ENCODE data around the gene EIF3L. TPM values are rescaled to one million over a fixed set of nuclear protein-coding genes. Genes with fewer than 3 reads are reported as not detected.
A peak's percentile ranks its signal among the peaks of the same experiment; 100 is the strongest.

Gene EIF3L
- total and polyA plus RNA-seq, 2 donors (not counting 1 experiment from before 2014, with no cell fraction given) = 288 to 515 TPM

DNA sequence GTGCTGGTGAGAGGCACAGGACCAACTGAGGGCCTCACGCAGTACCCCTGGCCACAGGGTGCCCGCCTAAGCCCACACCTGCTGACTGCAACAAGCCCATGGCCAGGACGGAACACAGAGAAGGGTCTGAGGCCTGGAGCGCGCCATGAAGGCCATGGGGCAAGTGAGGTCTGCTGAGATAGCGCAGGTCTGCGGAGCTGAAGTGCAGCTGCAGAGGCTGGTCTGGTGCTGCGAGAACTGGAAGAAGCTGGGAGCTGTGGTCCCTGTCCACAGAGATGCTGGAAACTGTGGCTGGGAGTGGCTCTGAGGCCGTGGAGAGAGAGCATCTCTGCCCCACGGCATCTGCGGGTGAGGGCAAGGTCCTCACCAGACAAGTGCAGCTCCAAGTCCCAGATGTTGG, 17.7 kb upstream of the EIF3L start:
- no peak for DNase-seq (ENCODE audit: low read depth in 2 of 2)
- Histone ChIP-seq H3K9me3 (ENCODE audit: control insufficient read depth, insufficient read depth, low read depth, low read length) (no peaks in the 10 kb centered on the region), H3K4me1 (ENCODE audit: control insufficient read depth, extremely low read depth, insufficient read depth, low read length) (no peaks in the 10 kb centered on the region), H3K9ac (ENCODE audit: insufficient read depth, low read length) (no peak overlapping the region), H3K4me2 (ENCODE audit: extremely low read depth, insufficient read depth, low read length) (no peak overlapping the region), H3K4me3 (replicated peaks in 1 of 4; ENCODE audit: control extremely low read depth in 1 of 4, insufficient read depth in 1 of 4, low read depth in 3 of 4, low read length in 4 of 4) (no peak overlapping the region), H3K27ac (ENCODE audit: insufficient read depth, low read length) (no peak overlapping the region), H3K27me3 (ENCODE audit: control insufficient read depth, insufficient read depth, low read length) (no peaks in the 10 kb centered on the region), H4K20me1 (ENCODE audit: control insufficient read depth, extremely low read depth, insufficient read depth, low read length) (no peaks in the 10 kb centered on the region), H2AFZ (ENCODE audit: low read length) (no peak overlapping the region), H3K36me3 (ENCODE audit: control insufficient read depth, insufficient read depth, low read length) (peaks cover 24% of the 10 kb centered on the region), H3K79me2 (ENCODE audit: control insufficient read depth, insufficient read depth, low read length) (no peaks in the 10 kb centered on the region)
- TF ChIP-seq, protein P1, sequence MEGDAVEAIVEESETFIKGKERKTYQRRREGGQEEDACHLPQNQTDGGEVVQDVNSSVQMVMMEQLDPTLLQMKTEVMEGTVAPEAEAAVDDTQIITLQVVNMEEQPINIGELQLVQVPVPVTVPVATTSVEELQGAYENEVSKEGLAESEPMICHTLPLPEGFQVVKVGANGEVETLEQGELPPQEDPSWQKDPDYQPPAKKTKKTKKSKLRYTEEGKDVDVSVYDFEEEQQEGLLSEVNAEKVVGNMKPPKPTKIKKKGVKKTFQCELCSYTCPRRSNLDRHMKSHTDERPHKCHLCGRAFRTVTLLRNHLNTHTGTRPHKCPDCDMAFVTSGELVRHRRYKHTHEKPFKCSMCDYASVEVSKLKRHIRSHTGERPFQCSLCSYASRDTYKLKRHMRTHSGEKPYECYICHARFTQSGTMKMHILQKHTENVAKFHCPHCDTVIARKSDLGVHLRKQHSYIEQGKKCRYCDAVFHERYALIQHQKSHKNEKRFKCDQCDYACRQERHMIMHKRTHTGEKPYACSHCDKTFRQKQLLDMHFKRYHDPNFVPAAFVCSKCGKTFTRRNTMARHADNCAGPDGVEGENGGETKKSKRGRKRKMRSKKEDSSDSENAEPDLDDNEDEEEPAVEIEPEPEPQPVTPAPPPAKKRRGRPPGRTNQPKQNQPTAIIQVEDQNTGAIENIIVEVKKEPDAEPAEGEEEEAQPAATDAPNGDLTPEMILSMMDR (conservative IDR thresholded peaks at IDR 0.05 in 1 of 2, IDR thresholded peaks at IDR 0.05 in 1 of 2; ENCODE audit: low read depth in 1 of 2, low read length in 2 of 2) = no peak
- TF ChIP-seq EZH2 (IDR thresholded peaks at IDR 0.05; ENCODE audit: low read length, missing control alignments) = no peak

DNA sequence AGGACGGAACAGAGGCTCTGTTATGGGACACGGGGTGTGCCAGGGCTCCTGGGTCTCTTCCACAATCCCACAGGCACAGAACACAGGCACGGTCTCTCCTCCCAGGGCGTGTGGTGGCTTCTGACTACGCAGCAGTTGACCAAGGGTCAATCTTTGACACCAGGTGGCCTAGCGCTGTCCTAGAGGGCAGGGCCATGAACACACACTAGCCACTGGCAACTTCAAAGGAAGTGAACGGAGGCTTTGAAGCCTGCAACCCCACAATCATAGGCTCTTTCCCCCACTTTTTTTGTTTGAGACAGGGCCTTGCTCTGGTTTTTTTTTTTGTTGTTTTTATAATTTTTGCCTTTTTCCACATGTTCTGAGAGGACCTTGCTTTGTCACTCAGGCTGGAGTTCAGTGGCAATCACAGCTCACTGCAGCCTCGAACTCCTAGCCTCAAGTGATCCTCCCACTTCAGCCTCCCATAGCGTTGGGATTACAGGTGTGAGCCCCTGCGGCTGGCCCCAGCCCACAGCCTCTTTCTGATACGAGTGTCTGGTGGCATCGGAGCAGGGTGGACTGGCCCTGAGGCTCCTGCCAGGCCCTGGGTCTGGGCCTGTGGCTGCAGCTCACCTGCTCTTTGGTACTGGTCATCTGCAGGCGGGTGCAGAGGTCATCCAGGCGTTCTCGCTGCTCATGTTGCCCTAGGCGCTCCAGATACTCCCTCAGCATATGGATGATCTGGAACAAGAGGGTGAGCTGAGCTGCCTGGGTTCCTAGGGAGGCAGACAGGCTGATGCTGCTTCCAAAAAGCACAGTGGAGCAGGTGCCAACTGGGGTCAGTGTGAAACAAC, 17.0 kb upstream of the EIF3L start:
- no peak for TF ChIP-seq EZH2 (IDR thresholded peaks at IDR 0.05; ENCODE audit: low read length, missing control alignments)
- TF ChIP-seq, protein P1 (conservative IDR thresholded peaks at IDR 0.05 in 1 of 2, IDR thresholded peaks at IDR 0.05 in 1 of 2; ENCODE audit: low read depth in 1 of 2, low read length in 2 of 2) = no peak
- Histone ChIP-seq H3K27ac (ENCODE audit: insufficient read depth, low read length) (no peak overlapping the region), H3K9me3 (ENCODE audit: control insufficient read depth, insufficient read depth, low read depth, low read length) (no peaks in the 10 kb centered on the region), H3K9ac (ENCODE audit: insufficient read depth, low read length) (no peak overlapping the region), H3K4me3 (replicated peaks in 1 of 4; ENCODE audit: control extremely low read depth in 1 of 4, insufficient read depth in 1 of 4, low read depth in 3 of 4, low read length in 4 of 4) (no peak overlapping the region), H3K27me3 (ENCODE audit: control insufficient read depth, insufficient read depth, low read length) (no peaks in the 10 kb centered on the region), H4K20me1 (ENCODE audit: control insufficient read depth, extremely low read depth, insufficient read depth, low read length) (no peaks in the 10 kb centered on the region), H3K36me3 (ENCODE audit: control insufficient read depth, insufficient read depth, low read length) (peaks cover 24% of the 10 kb centered on the region), H2AFZ (ENCODE audit: low read length) (no peak overlapping the region), H3K4me2 (ENCODE audit: extremely low read depth, insufficient read depth, low read length) (no peak overlapping the region), H3K4me1 (ENCODE audit: control insufficient read depth, extremely low read depth, insufficient read depth, low read length) (no peaks in the 10 kb centered on the region), H3K79me2 (ENCODE audit: control insufficient read depth, insufficient read depth, low read length) (no peaks in the 10 kb centered on the region)
- DNase-seq (ENCODE audit: low read depth in 2 of 2) = no peak

DNA sequence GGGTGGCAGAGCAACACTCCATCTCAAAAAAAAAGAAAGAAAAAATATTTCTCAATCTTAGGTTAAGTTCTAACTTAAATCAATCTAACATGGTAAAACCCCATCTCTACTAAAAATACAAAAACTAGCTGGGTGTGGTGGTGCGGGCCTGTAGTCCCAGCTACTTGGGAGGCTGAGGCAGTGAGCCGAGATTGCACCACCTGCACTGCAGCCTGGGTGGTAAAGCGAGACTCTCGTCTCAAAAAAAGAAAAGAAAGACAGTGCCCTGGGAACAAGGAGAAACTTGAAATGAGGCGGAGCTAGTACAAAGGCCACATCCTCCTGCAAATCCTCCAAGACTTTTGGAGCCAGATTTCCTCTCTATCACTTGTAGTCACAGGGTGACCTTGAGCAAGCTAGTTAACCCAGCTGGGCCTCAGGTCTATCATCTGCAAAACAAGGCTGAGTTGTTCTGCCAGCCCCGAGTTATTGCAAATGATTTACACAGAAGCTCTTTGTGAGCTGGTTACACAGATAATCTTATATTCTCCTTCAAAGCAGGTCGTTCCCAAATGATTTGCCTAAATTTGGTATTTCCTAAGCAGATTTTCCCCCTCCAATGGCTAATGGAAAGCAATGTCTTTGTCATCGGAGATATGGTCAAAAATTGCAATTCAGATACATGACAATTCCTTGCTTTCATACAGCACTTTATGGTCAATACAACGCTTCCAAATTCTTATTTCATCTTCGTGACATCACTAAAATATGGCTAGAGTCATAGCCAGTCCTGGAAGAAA, 7.0 kb upstream of the EIF3L start:
- Histone ChIP-seq H4K20me1 (ENCODE audit: control insufficient read depth, extremely low read depth, insufficient read depth, low read length) (no peaks in the 10 kb centered on the region), H3K4me2 (ENCODE audit: extremely low read depth, insufficient read depth, low read length) (peak overlapping the region; percentile 66), H3K9me3 (ENCODE audit: control insufficient read depth, insufficient read depth, low read depth, low read length) (no peaks in the 10 kb centered on the region)

More for the DNA sequence above, 7.0 kb upstream of the EIF3L start:
- peaks cover 19% of the 10 kb centered on the region for H3K79me2 ChIP-seq (ENCODE audit: control insufficient read depth, insufficient read depth, low read length)
- H2AFZ ChIP-seq (ENCODE audit: low read length) = no peak overlapping the region
- TF ChIP-seq EZH2 (IDR thresholded peaks at IDR 0.05; ENCODE audit: low read length, missing control alignments) = no peak
- TF ChIP-seq, protein P1 (conservative IDR thresholded peaks at IDR 0.05 in 1 of 2, IDR thresholded peaks at IDR 0.05 in 1 of 2; ENCODE audit: low read depth in 1 of 2, low read length in 2 of 2) = no peak
- H3K4me1 ChIP-seq (ENCODE audit: control insufficient read depth, extremely low read depth, insufficient read depth, low read length) = peaks cover 3% of the 10 kb centered on the region
- no peak overlapping the region for H3K9ac ChIP-seq (ENCODE audit: insufficient read depth, low read length)
- no peak overlapping the region for H3K4me3 ChIP-seq (replicated peaks in 1 of 4; ENCODE audit: control extremely low read depth in 1 of 4, insufficient read depth in 1 of 4, low read depth in 3 of 4, low read length in 4 of 4)
- H3K36me3 ChIP-seq (ENCODE audit: control insufficient read depth, insufficient read depth, low read length) = peaks cover 6% of the 10 kb centered on the region
- no peak overlapping the region for H3K27ac ChIP-seq (ENCODE audit: insufficient read depth, low read length)
- no peaks in the 10 kb centered on the region for H3K27me3 ChIP-seq (ENCODE audit: control insufficient read depth, insufficient read depth, low read length)
- no peak for DNase-seq (ENCODE audit: low read depth in 2 of 2)
